ENCODE data around the gene MAT1A. TPM values are rescaled to one million over a fixed set of nuclear protein-coding genes. Genes with fewer than 3 reads are reported as not detected.

MAT1A gene
- total RNA-seq, 2 donors from 2014 or later = 9.6 to 11.9 TPM

DNA sequence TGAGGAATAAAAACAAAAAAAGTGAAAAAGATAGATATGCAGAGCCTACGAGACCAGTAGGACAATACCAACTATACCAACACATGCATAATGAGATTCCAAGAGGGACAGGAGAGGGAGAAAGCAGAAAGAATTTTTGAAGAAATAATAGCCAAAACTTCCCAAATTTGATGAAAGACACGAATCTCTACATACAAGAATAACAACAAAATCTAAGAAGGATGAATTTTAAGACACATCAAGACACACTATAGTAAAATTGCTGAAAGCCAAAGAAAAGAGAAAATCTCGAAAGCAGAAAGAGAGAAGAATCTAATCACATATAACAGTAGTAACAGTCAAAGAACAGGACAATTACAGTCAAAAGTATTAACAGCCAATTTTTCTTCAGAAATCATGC is 7.5 kb upstream of the MAT1A start:
- 92% methylated on average over 3 of the region's 3 CpGs for WGBS, 2 donors
- H3K27ac ChIP-seq = no peak overlapping the region
- no peak for DNase-seq
- H3K4me3 ChIP-seq = no peak overlapping the region
- H3K9me3 ChIP-seq = no peaks in the 10 kb centered on the region
- no peak for TF ChIP-seq POLR2A (IDR thresholded peaks at IDR 0.05)
- TF ChIP-seq, protein P1, sequence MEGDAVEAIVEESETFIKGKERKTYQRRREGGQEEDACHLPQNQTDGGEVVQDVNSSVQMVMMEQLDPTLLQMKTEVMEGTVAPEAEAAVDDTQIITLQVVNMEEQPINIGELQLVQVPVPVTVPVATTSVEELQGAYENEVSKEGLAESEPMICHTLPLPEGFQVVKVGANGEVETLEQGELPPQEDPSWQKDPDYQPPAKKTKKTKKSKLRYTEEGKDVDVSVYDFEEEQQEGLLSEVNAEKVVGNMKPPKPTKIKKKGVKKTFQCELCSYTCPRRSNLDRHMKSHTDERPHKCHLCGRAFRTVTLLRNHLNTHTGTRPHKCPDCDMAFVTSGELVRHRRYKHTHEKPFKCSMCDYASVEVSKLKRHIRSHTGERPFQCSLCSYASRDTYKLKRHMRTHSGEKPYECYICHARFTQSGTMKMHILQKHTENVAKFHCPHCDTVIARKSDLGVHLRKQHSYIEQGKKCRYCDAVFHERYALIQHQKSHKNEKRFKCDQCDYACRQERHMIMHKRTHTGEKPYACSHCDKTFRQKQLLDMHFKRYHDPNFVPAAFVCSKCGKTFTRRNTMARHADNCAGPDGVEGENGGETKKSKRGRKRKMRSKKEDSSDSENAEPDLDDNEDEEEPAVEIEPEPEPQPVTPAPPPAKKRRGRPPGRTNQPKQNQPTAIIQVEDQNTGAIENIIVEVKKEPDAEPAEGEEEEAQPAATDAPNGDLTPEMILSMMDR (IDR thresholded peaks at IDR 0.05) = no peak
- ATAC-seq = no peak
- no peaks in the 10 kb centered on the region for H3K27me3 ChIP-seq
- intact Hi-C loops (cut with DNase I) = no loop called here
- peaks cover 1% of the 10 kb centered on the region for H3K4me1 ChIP-seq
- H3K36me3 ChIP-seq (replicated peaks in 1 of 2; ENCODE audit: insufficient read depth in 1 of 2, low read depth in 2 of 2) = no peaks in the 10 kb centered on the region

DNA sequence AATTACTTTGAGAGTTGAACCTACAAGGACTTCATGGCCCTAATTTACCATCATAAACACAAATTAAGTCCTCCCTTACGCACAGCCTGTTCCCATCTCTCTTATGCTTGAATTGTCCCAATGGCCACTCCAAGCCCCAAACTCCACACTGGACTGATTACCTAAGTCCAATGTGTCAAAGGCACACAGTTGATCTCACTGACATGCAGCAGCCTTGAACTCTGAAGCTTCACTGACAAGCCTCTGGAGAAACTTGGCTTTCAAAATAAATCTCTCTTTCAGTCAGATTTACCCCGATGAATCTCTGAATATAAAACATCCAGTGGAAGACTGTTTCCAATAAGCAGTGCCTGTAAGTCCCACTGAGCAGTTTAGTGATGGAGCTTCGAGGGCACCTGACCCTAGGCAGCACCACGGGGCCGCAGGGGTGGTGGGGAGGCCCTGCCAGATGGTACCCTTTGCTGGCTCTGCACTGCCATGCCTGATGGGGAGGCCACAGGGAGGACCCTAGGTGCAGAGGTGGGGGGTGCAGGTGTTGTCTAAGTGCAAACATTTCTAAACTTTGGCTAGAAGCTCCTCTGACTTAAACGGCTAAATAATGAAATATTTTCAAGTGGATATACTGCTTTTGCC is 3.3 kb upstream of the MAT1A start:
- intact Hi-C loops (cut with DNase I) = no loop called here
- Histone ChIP-seq H3K36me3 (replicated peaks in 1 of 2; ENCODE audit: insufficient read depth in 1 of 2, low read depth in 2 of 2) (no peaks in the 10 kb centered on the region), H3K4me3 (no peak overlapping the region), H3K9me3 (no peaks in the 10 kb centered on the region), H3K27me3 (no peaks in the 10 kb centered on the region), H3K27ac (no peak overlapping the region), H3K4me1 (peaks cover 24% of the 10 kb centered on the region)
- DNase-seq (no peak), ATAC-seq (no peak)
- WGBS, 2 donors = 80 to 83% methylated on average over 6 of the region's 6 CpGs
- TF ChIP-seq, protein P1 (IDR thresholded peaks at IDR 0.05) = no peak
- no peak for TF ChIP-seq POLR2A (IDR thresholded peaks at IDR 0.05)

DNA sequence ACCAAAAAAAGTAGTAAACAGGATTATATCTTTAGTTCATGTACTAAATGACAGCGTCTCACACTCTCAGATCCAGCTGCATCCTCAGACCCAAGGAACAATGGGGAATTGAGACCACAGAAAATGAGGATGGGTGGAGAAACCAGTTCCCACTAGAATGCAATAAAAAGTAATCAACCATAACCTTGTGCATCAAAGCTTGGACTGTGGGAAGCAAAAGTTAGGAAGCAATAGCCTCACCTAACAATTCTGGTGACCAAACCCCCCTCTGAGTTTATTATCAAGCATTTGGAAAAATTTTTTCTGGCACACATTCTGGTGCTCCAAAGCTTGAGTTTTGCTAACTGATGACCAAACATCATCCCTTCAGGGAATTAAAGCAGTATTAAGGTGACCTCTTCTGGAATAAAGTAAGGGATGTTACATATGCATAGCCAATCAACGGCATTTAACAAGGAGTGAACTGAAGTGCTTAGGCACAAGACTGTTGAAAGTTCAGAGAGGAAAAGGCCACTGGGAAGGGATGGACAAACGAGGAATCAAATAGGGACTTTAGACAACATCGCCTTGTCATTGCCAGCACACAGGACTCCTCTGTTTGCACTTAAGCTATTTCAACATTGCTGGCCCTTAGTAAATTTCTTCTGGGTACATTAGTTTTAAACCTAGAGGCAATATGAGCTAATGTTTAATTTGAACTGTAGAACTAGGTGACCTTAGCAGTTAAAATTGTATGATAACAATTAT is 1.2 kb upstream of the MAT1A start:
- Histone ChIP-seq H3K27ac (peak overlapping the region; percentile 85 to 91 (median 90)), H3K36me3 (replicated peaks in 1 of 2; ENCODE audit: insufficient read depth in 1 of 2, low read depth in 2 of 2) (no peaks in the 10 kb centered on the region), H3K9me3 (no peaks in the 10 kb centered on the region), H3K4me1 (peaks cover 29% of the 10 kb centered on the region), H3K4me3 (no peak overlapping the region), H3K27me3 (no peaks in the 10 kb centered on the region)
- intact Hi-C loops (cut with DNase I) = no loop called here
- TF ChIP-seq, protein P1 (IDR thresholded peaks at IDR 0.05) = peak in 1 of 7 experiments; percentile 8
- no peak for TF ChIP-seq POLR2A (IDR thresholded peaks at IDR 0.05)
- DNase-seq = no peak
- no peak for ATAC-seq
- WGBS, 2 donors = 28 to 38% methylated on average over 4 of the region's 4 CpGs

DNA sequence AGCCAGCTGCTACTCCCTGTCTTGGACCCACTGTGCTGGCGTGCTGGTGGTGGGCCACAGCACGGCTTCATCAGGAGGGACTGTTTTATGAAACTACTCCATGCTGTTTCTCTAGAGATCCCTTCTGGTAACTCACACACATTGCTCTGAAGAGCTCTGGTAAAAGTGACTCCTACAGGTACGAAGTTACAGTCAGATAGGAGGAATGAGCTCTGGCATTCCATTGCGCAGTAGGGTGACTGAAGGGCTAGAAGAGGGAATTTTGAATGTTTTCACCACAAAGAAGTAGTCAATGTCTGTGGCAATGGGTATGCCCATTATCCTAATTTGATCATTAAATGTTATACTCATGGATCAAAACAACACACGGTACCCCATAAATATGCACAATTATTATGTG is 609 bp downstream of the MAT1A start:
- TF ChIP-seq, protein P1 (IDR thresholded peaks at IDR 0.05) = no peak
- no peak for TF ChIP-seq POLR2A (IDR thresholded peaks at IDR 0.05)
- Histone ChIP-seq H3K4me3 (no peak overlapping the region), H3K27me3 (no peaks in the 10 kb centered on the region), H3K4me1 (peaks cover 43% of the 10 kb centered on the region), H3K36me3 (replicated peaks in 1 of 2; ENCODE audit: insufficient read depth in 1 of 2, low read depth in 2 of 2) (no peaks in the 10 kb centered on the region), H3K9me3 (no peaks in the 10 kb centered on the region), H3K27ac (peak overlapping the region in 3 of 4 donors; percentile 90 to 91 (median 90))
- DNase-seq (no peak), ATAC-seq (peak; percentile 18)
- intact Hi-C loops (cut with DNase I) = no loop called here
- WGBS, 2 donors = 39 to 53% methylated on average over 5 of the region's 5 CpGs
